Liver (tissue), 9 donors: Measurements from ENCODE around the gene CAMSAP2. TPM values are rescaled to one million over a fixed set of nuclear protein-coding genes. Genes with fewer than 3 reads are reported as not detected.

Experiments
- DNase-seq: peaks from one replicate; pipeline ENCODE4 v3.0.0-alpha.2; 2017; ENCODE audit warnings: low spot score
- H3K27ac ChIP-seq, 2 donors: one replicate each; pipeline ENCODE4 v1.7.0; 2013; ENCODE audit warnings: inconsistent platforms in 2 of 2, low read length in 2 of 2, control low read depth in 1 of 2, low read depth in 1 of 2, mild to moderate bottlenecking in 1 of 2
- H3K27me3 ChIP-seq, 4 donors: one replicate each; pipeline versions ENCODE4 v1.6.1 to v1.7.0; 2013; ENCODE audit warnings: low read length in 3 of 4, inconsistent platforms in 1 of 4, mild to moderate bottlenecking in 1 of 4, moderate library complexity in 1 of 4; ENCODE audit not compliant: control insufficient read depth in 4 of 4, insufficient read depth in 4 of 4
- H3K36me3 ChIP-seq, 4 donors: one replicate each; pipeline versions ENCODE4 v1.6.1 to v1.7.0; 2013; ENCODE audit warnings: low read length in 3 of 4, mild to moderate bottlenecking in 3 of 4, low read depth in 1 of 4, moderate library complexity in 1 of 4; ENCODE audit not compliant: control insufficient read depth in 4 of 4, insufficient read depth in 3 of 4
- H3K4me1 ChIP-seq, 4 donors: one replicate each; pipeline versions ENCODE4 v1.6.1 to v1.7.0; 2013; ENCODE audit warnings: low read length in 3 of 4, mild to moderate bottlenecking in 3 of 4, moderate library complexity in 1 of 4; ENCODE audit not compliant: control insufficient read depth in 4 of 4, insufficient read depth in 4 of 4
- H3K4me3 ChIP-seq, 3 donors: one replicate each; pipeline versions ENCODE4 v1.6.1 to v1.7.0; 2013; ENCODE audit warnings: low read length in 3 of 3, control low read depth in 1 of 3, low read depth in 1 of 3, mild to moderate bottlenecking in 1 of 3
- H3K9ac ChIP-seq, 2 donors: one replicate each; pipeline ENCODE4 v1.7.0; 2013; ENCODE audit warnings: low read length in 2 of 2, mild to moderate bottlenecking in 2 of 2, moderate library complexity in 2 of 2, control low read depth in 1 of 2, low read depth in 1 of 2
- H3K9me3 ChIP-seq, 4 donors: one replicate each; pipeline versions ENCODE4 v1.6.1 to v1.7.0; 2013; ENCODE audit warnings: low read length in 3 of 4; ENCODE audit not compliant: control insufficient read depth in 4 of 4
- EGR1 ChIP-seq, 2 donors: IDR thresholded peaks; 2 replicates each; pipeline ENCODE4 v1.6.1; 2016 to 2018; ENCODE audit warnings: antibody characterized with exemption in 2 of 2, low read depth in 2 of 2
- FOXA1 ChIP-seq: IDR thresholded peaks from 2 replicates; pipeline ENCODE4 v1.6.1; 2016; ENCODE audit warnings: antibody characterized with exemption
- FOXA2 ChIP-seq: IDR thresholded peaks from 2 replicates; pipeline ENCODE4 v1.6.1; 2016; ENCODE audit warnings: antibody characterized with exemption
- GABPA ChIP-seq, 2 donors: IDR thresholded peaks in 1 of 2; conservative IDR thresholded peaks in 1 of 2; 2 replicates each; pipeline ENCODE4 v1.6.1; 2016; ENCODE audit warnings: antibody characterized with exemption in 2 of 2, mild to moderate bottlenecking in 1 of 2, moderate library complexity in 1 of 2
- HNF4G ChIP-seq: IDR thresholded peaks from 2 replicates; pipeline ENCODE4 v1.6.1; 2016; ENCODE audit warnings: antibody characterized with exemption
- NR2F2 ChIP-seq: IDR thresholded peaks from 2 replicates; pipeline ENCODE4 v1.6.1; 2016; ENCODE audit warnings: antibody characterized with exemption
- RAD21 ChIP-seq, 2 donors: IDR thresholded peaks; 2 replicates each; pipeline ENCODE4 v1.6.1; 2016; ENCODE audit warnings: antibody characterized with exemption in 2 of 2, mild to moderate bottlenecking in 2 of 2
- SP1 ChIP-seq: IDR thresholded peaks from 2 replicates; pipeline ENCODE4 v1.6.1; 2018; ENCODE audit warnings: antibody characterized with exemption, mild to moderate bottlenecking
- TAF1 ChIP-seq: conservative IDR thresholded peaks from 2 replicates; pipeline ENCODE4 v1.6.1; 2016; ENCODE audit warnings: antibody characterized with exemption, mild to moderate bottlenecking
- YY1 ChIP-seq: IDR thresholded peaks from 2 replicates; pipeline ENCODE4 v1.6.1; 2016; ENCODE audit warnings: antibody characterized with exemption, mild to moderate bottlenecking
- WGBS: extraction: QIAGEN DNeasy Blood & Tissue Kit; methylation state at CpG from one replicate; pipeline ENCODE4 v1.1.7; 2013; 5-methylcytosine and 5-hydroxymethylcytosine counted together
- polyA plus RNA-seq, 2 donors: library from polyadenylated mRNA; stranded (reverse) in 1 of 2; unstranded in 1 of 2; fragments of 200-250 nt in 1 of 2; fragments of >200 nt in 1 of 2; fragmentation: Nextera tagmentation in 1 of 2; extraction: Ambion mirVana in 1 of 2; gene quantifications; one replicate each; pipeline versions ENCODE4 v1.2.1 to v1.2.3, GENCODE V29; 2013 to 2015
- total RNA-seq, 2 donors: library from RNA; depleted of rRNA; stranded (reverse); fragments of >200 nt; gene quantifications; one replicate each; pipeline ENCODE4 v1.2.3, GENCODE V29; 2014
- TF ChIP-seq, protein P1 (sequence below): IDR thresholded peaks from 2 replicates; pipeline ENCODE4 v1.6.1; 2016; ENCODE audit warnings: antibody characterized with exemption
- TF ChIP-seq, protein P2 (sequence below): fragments of 150-350 bp; IDR thresholded peaks from 2 replicates; pipeline ENCODE4 v1.5.1; 2017; ENCODE audit warnings: improper control_type of control experiment, low read depth, low read length; ENCODE audit not compliant: missing input control
- TF ChIP-seq, protein P3 (sequence below): IDR thresholded peaks from 2 replicates; pipeline ENCODE4 v1.6.1; 2016; ENCODE audit warnings: antibody characterized with exemption
- TF ChIP-seq, protein P4 (sequence below): IDR thresholded peaks from 2 replicates; pipeline ENCODE4 v1.6.1; 2016; ENCODE audit warnings: antibody characterized with exemption, mild to moderate bottlenecking
- TF ChIP-seq, protein P5 (sequence below): IDR thresholded peaks from 2 replicates; pipeline ENCODE4 v1.6.1; 2016; ENCODE audit warnings: antibody characterized with exemption
- donor health status: healthy.
- donor health status: healthy.
- donor health status: healthy.
- donor health status: healthy.
- donor health status: healthy.

The CAMSAP2 gene
- total and polyA plus RNA-seq, 4 donors, result 1.9 to 8.6 (median 3.5) TPM

DNA sequence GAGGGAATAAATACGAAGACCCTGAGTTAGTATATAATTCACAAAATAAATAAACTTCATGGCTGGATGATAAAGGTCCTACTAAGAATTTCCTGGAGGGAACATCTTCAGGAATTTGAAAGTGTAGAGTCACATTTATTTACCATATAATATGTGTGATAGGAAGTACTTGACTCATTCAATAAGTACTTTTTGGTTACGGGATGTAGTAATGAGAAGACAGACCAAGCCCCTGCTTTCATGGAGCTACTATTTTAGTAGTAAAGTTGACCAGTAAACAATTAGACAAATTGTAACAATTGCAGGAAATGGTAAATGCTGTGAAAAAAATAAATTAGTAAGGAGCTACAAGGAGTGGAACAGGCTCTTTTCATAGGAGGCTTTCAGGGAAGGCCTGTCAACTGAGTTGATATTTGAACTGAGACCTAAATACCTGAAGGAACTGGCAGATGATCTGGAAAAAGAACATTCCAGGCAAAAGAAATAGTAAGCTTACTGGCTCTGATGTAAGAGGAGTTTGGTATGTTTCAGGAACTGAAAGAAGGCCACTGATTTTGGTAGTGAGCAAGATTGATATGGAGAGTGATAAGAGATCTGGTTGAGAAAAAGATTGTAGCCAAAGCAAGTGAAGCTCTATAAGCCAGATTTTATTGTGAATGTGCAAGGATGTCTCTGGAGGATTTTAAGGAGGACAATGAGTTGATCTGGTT, 36.2 kb downstream of the CAMSAP2 start:
- Histone ChIP-seq H3K36me3 (peaks cover 0 to 2% (median 0%) of the 10 kb centered on the region in 4 donors), H3K27ac (no peak overlapping the region), H3K9ac (no peak overlapping the region), H3K9me3 (no peaks in the 10 kb centered on the region), H3K4me3 (no peak overlapping the region), H3K27me3 (no peaks in the 10 kb centered on the region), H3K4me1 (no peaks in the 10 kb centered on the region)
- TF ChIP-seq, protein P1, sequence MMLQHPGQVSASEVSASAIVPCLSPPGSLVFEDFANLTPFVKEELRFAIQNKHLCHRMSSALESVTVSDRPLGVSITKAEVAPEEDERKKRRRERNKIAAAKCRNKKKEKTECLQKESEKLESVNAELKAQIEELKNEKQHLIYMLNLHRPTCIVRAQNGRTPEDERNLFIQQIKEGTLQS, result no peak
- TF ChIP-seq SP1, result no peak
- TF ChIP-seq, protein P2, sequence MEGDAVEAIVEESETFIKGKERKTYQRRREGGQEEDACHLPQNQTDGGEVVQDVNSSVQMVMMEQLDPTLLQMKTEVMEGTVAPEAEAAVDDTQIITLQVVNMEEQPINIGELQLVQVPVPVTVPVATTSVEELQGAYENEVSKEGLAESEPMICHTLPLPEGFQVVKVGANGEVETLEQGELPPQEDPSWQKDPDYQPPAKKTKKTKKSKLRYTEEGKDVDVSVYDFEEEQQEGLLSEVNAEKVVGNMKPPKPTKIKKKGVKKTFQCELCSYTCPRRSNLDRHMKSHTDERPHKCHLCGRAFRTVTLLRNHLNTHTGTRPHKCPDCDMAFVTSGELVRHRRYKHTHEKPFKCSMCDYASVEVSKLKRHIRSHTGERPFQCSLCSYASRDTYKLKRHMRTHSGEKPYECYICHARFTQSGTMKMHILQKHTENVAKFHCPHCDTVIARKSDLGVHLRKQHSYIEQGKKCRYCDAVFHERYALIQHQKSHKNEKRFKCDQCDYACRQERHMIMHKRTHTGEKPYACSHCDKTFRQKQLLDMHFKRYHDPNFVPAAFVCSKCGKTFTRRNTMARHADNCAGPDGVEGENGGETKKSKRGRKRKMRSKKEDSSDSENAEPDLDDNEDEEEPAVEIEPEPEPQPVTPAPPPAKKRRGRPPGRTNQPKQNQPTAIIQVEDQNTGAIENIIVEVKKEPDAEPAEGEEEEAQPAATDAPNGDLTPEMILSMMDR, result no peak
- WGBS, result 79% methylated on average over 2 of the region's 2 CpGs
- DNase-seq, result no peak

DNA sequence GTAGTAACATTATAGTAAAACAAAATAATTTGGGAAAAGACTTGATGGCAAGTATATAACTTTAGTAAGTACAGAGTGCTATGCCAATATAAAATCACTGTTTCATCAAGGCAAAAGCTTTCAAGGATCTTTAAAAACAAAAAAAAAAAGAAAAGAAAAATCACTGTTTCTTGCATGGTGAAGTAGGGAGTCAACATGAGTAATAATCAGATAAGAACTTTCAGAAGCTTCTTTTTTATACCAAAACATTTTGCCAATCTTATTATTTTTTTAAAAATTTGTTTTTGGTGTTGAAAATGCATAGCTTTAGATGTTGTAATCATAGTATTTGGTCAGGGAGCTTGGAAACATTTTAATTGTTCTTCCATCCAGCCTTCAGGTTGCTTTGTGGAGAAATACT, 37.2 kb downstream of the CAMSAP2 start:
- TF ChIP-seq HNF4G, result no peak
- TF ChIP-seq NR2F2, result no peak
- TF ChIP-seq, protein P1, result no peak
- no peak for TF ChIP-seq TAF1
- TF ChIP-seq, protein P3, sequence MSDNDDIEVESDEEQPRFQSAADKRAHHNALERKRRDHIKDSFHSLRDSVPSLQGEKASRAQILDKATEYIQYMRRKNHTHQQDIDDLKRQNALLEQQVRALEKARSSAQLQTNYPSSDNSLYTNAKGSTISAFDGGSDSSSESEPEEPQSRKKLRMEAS, result no peak
- no peak for TF ChIP-seq YY1
- TF ChIP-seq RAD21 (IDR thresholded peaks at IDR 0.05), result no peak
- TF ChIP-seq FOXA2, result no peak
- TF ChIP-seq, protein P4, sequence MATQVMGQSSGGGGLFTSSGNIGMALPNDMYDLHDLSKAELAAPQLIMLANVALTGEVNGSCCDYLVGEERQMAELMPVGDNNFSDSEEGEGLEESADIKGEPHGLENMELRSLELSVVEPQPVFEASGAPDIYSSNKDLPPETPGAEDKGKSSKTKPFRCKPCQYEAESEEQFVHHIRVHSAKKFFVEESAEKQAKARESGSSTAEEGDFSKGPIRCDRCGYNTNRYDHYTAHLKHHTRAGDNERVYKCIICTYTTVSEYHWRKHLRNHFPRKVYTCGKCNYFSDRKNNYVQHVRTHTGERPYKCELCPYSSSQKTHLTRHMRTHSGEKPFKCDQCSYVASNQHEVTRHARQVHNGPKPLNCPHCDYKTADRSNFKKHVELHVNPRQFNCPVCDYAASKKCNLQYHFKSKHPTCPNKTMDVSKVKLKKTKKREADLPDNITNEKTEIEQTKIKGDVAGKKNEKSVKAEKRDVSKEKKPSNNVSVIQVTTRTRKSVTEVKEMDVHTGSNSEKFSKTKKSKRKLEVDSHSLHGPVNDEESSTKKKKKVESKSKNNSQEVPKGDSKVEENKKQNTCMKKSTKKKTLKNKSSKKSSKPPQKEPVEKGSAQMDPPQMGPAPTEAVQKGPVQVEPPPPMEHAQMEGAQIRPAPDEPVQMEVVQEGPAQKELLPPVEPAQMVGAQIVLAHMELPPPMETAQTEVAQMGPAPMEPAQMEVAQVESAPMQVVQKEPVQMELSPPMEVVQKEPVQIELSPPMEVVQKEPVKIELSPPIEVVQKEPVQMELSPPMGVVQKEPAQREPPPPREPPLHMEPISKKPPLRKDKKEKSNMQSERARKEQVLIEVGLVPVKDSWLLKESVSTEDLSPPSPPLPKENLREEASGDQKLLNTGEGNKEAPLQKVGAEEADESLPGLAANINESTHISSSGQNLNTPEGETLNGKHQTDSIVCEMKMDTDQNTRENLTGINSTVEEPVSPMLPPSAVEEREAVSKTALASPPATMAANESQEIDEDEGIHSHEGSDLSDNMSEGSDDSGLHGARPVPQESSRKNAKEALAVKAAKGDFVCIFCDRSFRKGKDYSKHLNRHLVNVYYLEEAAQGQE, result no peak
- no peak for TF ChIP-seq FOXA1
- Histone ChIP-seq H3K36me3 (peaks cover 0 to 2% (median 0%) of the 10 kb centered on the region in 4 donors), H3K27ac (no peak overlapping the region), H3K27me3 (no peaks in the 10 kb centered on the region), H3K4me3 (no peak overlapping the region), H3K4me1 (no peaks in the 10 kb centered on the region), H3K9ac (no peak overlapping the region), H3K9me3 (no peaks in the 10 kb centered on the region)
- DNase-seq, result no peak

GRCh38 chr1:200776949-200777348, 38.3 kb downstream of the CAMSAP2 start:
- Histone ChIP-seq H3K9me3 (no peaks in the 10 kb centered on the region), H3K27me3 (no peaks in the 10 kb centered on the region), H3K4me1 (no peaks in the 10 kb centered on the region), H3K9ac (no peak overlapping the region), H3K27ac (no peak overlapping the region), H3K4me3 (no peak overlapping the region), H3K36me3 (peaks cover 0 to 2% (median 0%) of the 10 kb centered on the region in 4 donors)
- no peak for TF ChIP-seq EGR1 (IDR thresholded peaks at IDR 0.05; ENCODE audit: low read depth in 2 of 2)
- TF ChIP-seq, protein P1, result no peak
- no peak for TF ChIP-seq SP1
- TF ChIP-seq FOXA1, result no peak
- no peak for TF ChIP-seq YY1
- TF ChIP-seq, protein P5, sequence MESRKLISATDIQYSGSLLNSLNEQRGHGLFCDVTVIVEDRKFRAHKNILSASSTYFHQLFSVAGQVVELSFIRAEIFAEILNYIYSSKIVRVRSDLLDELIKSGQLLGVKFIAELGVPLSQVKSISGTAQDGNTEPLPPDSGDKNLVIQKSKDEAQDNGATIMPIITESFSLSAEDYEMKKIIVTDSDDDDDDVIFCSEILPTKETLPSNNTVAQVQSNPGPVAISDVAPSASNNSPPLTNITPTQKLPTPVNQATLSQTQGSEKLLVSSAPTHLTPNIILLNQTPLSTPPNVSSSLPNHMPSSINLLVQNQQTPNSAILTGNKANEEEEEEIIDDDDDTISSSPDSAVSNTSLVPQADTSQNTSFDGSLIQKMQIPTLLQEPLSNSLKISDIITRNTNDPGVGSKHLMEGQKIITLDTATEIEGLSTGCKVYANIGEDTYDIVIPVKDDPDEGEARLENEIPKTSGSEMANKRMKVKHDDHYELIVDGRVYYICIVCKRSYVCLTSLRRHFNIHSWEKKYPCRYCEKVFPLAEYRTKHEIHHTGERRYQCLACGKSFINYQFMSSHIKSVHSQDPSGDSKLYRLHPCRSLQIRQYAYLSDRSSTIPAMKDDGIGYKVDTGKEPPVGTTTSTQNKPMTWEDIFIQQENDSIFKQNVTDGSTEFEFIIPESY, result no peak
- TF ChIP-seq GABPA (IDR thresholded peaks at IDR 0.05 in 1 of 2, conservative IDR thresholded peaks at IDR 0.05 in 1 of 2), result no peak
- DNase-seq, result no peak
